Cardiac atrium fibroblast (primary cell): ENCODE measurements around the gene MVD. TPM values are rescaled to one million over a fixed set of nuclear protein-coding genes. Genes with fewer than 3 reads are reported as not detected.

Experiments used
- total RNA-seq: library from RNA; depleted of rRNA; stranded (reverse); fragments of >200 nt; gene quantifications from 2 replicates; pipeline ENCODE4 v1.2.3, GENCODE V29; 2015

Gene MVD
- 54.0 and 99.6 TPM in 2 replicates for total RNA-seq

GRCh38 chr16:88662843-88663606, at the start of gene MVD:
MVD (minus strand) TSS chr16:88663091; CDS start chr16:88663080, 11 bp downstream.

GRCh38 chr16:88706229-88706964, 43.5 kb upstream of the MVD start, which contains the start of the genes CTU2 and RNF166:
CTU2 (plus strand) TSS chr16:88706503; CDS start chr16:88706531, 28 bp downstream.
RNF166 (minus strand) TSS chr16:88706408; CDS start chr16:88706325, 83 bp downstream.

GRCh38 chr16:88686439-88687253, 23.8 kb upstream of the MVD start, which contains the start of gene SNAI3:
SNAI3 (minus strand) TSS chr16:88686507; CDS start chr16:88686406, 101 bp downstream.

GRCh38 chr16:88650749-88651275, 12.1 kb downstream of the MVD start, which contains the start of gene CYBA:
CYBA (minus strand) TSS chr16:88651053; CDS start chr16:88651013, 40 bp downstream.

GRCh38 chr16:88638323-88639230, 24.3 kb downstream of the MVD start, which contains the start of gene IL17C:
IL17C (plus strand) TSS chr16:88638572; CDS start chr16:88638642, 70 bp downstream.

Other genes starting within 250 kb of the MVD start
- gene ZFPM1, start 209.8 kb downstream of the MVD start, total RNA-seq = 1.3 and 5.6 TPM in 2 replicates
- gene ZC3H18, start 92.7 kb downstream of the MVD start, total RNA-seq = 13.7 and 15.9 TPM in 2 replicates
- not detected in 2 replicates for gene IL17C, start 24.5 kb downstream of the MVD start, total RNA-seq
- 490 and 554 TPM in 2 replicates for gene CYBA, start 12.0 kb downstream of the MVD start, total RNA-seq
- 0.16 TPM in 1 of 2 replicates, not detected in the other for gene SNAI3, start 23.4 kb upstream of the MVD start, total RNA-seq
- gene RNF166, start 43.3 kb upstream of the MVD start, total RNA-seq = 14.1 and 15.1 TPM in 2 replicates
- 13.0 and 13.5 TPM in 2 replicates for gene CTU2, start 43.4 kb upstream of the MVD start, total RNA-seq
- gene PIEZO1, start 122.1 kb upstream of the MVD start, total RNA-seq = 232 and 251 TPM in 2 replicates
- gene CDT1, start 140.7 kb upstream of the MVD start, total RNA-seq = 2.5 and 7.3 TPM in 2 replicates
- gene APRT, start 148.8 kb upstream of the MVD start, total RNA-seq = 251 and 258 TPM in 2 replicates
- gene GALNS, start 193.9 kb upstream of the MVD start, total RNA-seq = 38.1 and 38.2 TPM in 2 replicates
- gene TRAPPC2L, start 194.0 kb upstream of the MVD start, total RNA-seq = 41.5 TPM in 2 replicates
- not detected in 2 replicates for gene PABPN1L, start 203.6 kb upstream of the MVD start, total RNA-seq